SK-N-SH treated with all-trans-retinoic acid at 6 μM for 48 hours (cell line): Measurements from ENCODE around the gene CHSY3.

Experiments
- ATAC-seq: fragments of 200-7000 bp; cut with Tn5 transposase; 3 replicates; pipeline ENCODE4 v1.9.1; 2020; ENCODE audit warnings: mild to moderate bottlenecking, moderate library complexity
- ARNTL ChIP-seq: fragments of 450-650 bp; formaldehyde crosslinking; IDR thresholded peaks from 2 replicates; pipeline ENCODE4 v1.5.0; 2020; ENCODE audit warnings: low read depth, mild to moderate bottlenecking, moderate library complexity, borderline replicate concordance
- BACH2 ChIP-seq: fragments of 250-450 bp; sonication (Bioruptor Pico); IDR thresholded peaks from 2 replicates; pipeline ENCODE4 v1.9.0; 2021; ENCODE audit warnings: mild to moderate bottlenecking, borderline replicate concordance
- CSDC2 ChIP-seq: fragments of 250-450 bp; sonication (Bioruptor Pico); IDR thresholded peaks from 2 replicates; pipeline ENCODE4 v1.5.0; 2020; ENCODE audit warnings: mild to moderate bottlenecking, moderate library complexity
- ESRRG ChIP-seq: fragments of 250-450 bp; sonication (Bioruptor Pico); IDR thresholded peaks from 2 replicates; pipeline ENCODE4 v1.6.1; 2021; ENCODE audit warnings: mild to moderate bottlenecking
- GLIS3 ChIP-seq: fragments of 250-450 bp; sonication (Bioruptor Pico); IDR thresholded peaks from 2 replicates; pipeline ENCODE4 v1.5.0; 2020; ENCODE audit warnings: mild to moderate bottlenecking, moderate library complexity
- ISL1 ChIP-seq: fragments of 250-450 bp; sonication (Bioruptor Pico); IDR thresholded peaks from 2 replicates; pipeline ENCODE4 v2.1.2; 2022; ENCODE audit warnings: mild to moderate bottlenecking, moderate library complexity
- PPARA ChIP-seq: fragments of 250-450 bp; sonication (Bioruptor Pico); IDR thresholded peaks from 2 replicates; pipeline ENCODE4 v1.5.0; 2020; ENCODE audit warnings: mild to moderate bottlenecking, borderline replicate concordance
- RARB ChIP-seq: fragments of 250-450 bp; sonication (Bioruptor Pico); IDR thresholded peaks from 2 replicates; pipeline ENCODE4 v1.8.0; 2021; ENCODE audit warnings: mild to moderate bottlenecking, moderate library complexity
- TCF4 ChIP-seq: fragments of 250-450 bp; sonication (Bioruptor Pico); IDR thresholded peaks from 2 replicates; pipeline ENCODE4 v1.8.0; 2021; ENCODE audit warnings: mild to moderate bottlenecking, moderate library complexity, borderline replicate concordance
- ZC3H10 ChIP-seq: fragments of 250-450 bp; sonication (Bioruptor Pico); IDR thresholded peaks from 2 replicates; pipeline ENCODE4 v1.5.1; 2021; ENCODE audit warnings: mild to moderate bottlenecking, moderate library complexity
- ZFP3 ChIP-seq: fragments of 250-450 bp; sonication (Bioruptor Pico); IDR thresholded peaks from 2 replicates; pipeline ENCODE4 v1.5.0; 2020; ENCODE audit warnings: mild to moderate bottlenecking, moderate library complexity
- ZFP30 ChIP-seq: fragments of 450-650 bp; formaldehyde crosslinking; IDR thresholded peaks from 2 replicates; pipeline ENCODE4 v1.5.0; 2022; ENCODE audit warnings: mild to moderate bottlenecking, moderate library complexity
- ZNF565 ChIP-seq: fragments of 450-650 bp; formaldehyde crosslinking; conservative IDR thresholded peaks from 2 replicates; pipeline ENCODE4 v1.5.0; 2020; ENCODE audit warnings: low read depth, mild to moderate bottlenecking, moderate library complexity
- ZNF70 ChIP-seq: fragments of 450-650 bp; formaldehyde crosslinking; IDR thresholded peaks from 2 replicates; pipeline ENCODE4 v1.5.0; 2020; ENCODE audit warnings: mild to moderate bottlenecking, moderate library complexity
- ZNF8 ChIP-seq: fragments of 450-650 bp; formaldehyde crosslinking; IDR thresholded peaks from 2 replicates; pipeline ENCODE4 v1.5.0; 2020; ENCODE audit warnings: mild to moderate bottlenecking, moderate library complexity
- TF ChIP-seq, protein P1 (sequence below): fragments of 250-450 bp; sonication (Bioruptor Pico); IDR thresholded peaks from 2 replicates; pipeline ENCODE4 v1.5.1; 2020; ENCODE audit warnings: low read depth, mild to moderate bottlenecking, moderate library complexity
- TF ChIP-seq, protein P2 (sequence below): fragments of 250-450 bp; sonication (Bioruptor Pico); IDR thresholded peaks from 2 replicates; pipeline ENCODE4 v1.8.0; 2020; ENCODE audit warnings: mild to moderate bottlenecking, moderate library complexity, borderline replicate concordance
- TF ChIP-seq, protein P3 (sequence below): fragments of 250-450 bp; sonication (Bioruptor Pico); IDR thresholded peaks from 2 replicates; pipeline ENCODE4 v1.5.0; 2020; ENCODE audit warnings: mild to moderate bottlenecking, moderate library complexity
- TF ChIP-seq, protein P4 (sequence below): fragments of 250-450 bp; sonication (Bioruptor Pico); IDR thresholded peaks from 2 replicates; pipeline ENCODE4 v1.5.1; 2021; ENCODE audit warnings: mild to moderate bottlenecking, moderate library complexity
- TF ChIP-seq, protein P5 (sequence below): fragments of 250-450 bp; sonication (Bioruptor Pico); IDR thresholded peaks from 2 replicates; pipeline ENCODE4 v1.8.0; 2021; ENCODE audit warnings: low read depth, mild to moderate bottlenecking, moderate library complexity, borderline replicate concordance

CHSY3 gene

DNA sequence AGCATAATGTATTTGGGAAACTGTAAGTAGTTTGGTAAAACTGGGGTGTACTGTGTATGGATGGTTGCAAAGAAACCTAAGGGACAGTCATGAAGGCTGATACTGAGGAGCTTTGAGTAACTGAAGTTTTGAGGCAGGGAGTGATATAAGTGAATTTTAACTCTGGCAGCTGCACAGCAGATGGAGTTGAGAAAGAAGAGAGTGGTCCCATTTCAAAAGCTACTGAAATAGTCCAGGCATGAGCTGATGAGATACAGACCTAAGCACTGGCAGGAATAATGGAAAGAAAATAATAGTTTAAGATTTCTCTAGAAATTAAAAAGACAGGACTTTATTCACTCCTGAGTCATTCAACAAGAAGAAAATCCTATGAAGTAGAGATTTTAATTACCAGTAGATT is 232.0 kb downstream of the CHSY3 start:
- 0 out of 2 replicates have a peak, but pooled peaks have one; percentile 24 for TF ChIP-seq ISL1 (CRISPR knock-in tag)
- no peak for TF ChIP-seq ZFP3 (CRISPR knock-in tag)
- no peak for TF ChIP-seq ARNTL (CRISPR knock-in tag)
- ATAC-seq = no peak

DNA sequence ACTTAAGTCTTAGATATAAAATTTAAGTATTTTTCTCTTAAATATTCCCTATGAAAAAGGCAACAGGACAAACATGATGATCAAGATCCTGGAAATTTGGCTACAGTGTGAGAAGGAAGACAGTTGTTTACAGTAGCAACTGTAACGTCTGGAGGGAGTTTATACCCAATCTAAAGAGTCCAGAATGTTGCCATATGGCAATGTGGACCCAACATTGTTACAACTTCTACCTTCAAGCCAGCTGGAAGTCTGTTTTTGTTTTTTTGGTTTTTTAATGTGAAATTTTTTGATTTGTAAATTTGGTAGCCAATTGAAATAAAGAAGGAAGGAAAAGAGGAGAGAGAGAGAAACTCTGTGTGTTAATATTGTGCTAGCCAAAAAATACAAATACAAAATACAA is 233.4 kb downstream of the CHSY3 start:
- TF ChIP-seq ESRRG = no peak
- TF ChIP-seq PPARA = no peak
- TF ChIP-seq, protein P1, sequence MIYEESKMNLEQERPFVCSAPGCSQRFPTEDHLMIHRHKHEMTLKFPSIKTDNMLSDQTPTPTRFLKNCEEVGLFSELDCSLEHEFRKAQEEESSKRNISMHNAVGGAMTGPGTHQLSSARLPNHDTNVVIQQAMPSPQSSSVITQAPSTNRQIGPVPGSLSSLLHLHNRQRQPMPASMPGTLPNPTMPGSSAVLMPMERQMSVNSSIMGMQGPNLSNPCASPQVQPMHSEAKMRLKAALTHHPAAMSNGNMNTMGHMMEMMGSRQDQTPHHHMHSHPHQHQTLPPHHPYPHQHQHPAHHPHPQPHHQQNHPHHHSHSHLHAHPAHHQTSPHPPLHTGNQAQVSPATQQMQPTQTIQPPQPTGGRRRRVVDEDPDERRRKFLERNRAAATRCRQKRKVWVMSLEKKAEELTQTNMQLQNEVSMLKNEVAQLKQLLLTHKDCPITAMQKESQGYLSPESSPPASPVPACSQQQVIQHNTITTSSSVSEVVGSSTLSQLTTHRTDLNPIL (CRISPR knock-in tag) = no peak
- TF ChIP-seq, protein P2, sequence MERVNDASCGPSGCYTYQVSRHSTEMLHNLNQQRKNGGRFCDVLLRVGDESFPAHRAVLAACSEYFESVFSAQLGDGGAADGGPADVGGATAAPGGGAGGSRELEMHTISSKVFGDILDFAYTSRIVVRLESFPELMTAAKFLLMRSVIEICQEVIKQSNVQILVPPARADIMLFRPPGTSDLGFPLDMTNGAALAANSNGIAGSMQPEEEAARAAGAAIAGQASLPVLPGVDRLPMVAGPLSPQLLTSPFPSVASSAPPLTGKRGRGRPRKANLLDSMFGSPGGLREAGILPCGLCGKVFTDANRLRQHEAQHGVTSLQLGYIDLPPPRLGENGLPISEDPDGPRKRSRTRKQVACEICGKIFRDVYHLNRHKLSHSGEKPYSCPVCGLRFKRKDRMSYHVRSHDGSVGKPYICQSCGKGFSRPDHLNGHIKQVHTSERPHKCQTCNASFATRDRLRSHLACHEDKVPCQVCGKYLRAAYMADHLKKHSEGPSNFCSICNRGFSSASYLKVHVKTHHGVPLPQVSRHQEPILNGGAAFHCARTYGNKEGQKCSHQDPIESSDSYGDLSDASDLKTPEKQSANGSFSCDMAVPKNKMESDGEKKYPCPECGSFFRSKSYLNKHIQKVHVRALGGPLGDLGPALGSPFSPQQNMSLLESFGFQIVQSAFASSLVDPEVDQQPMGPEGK (CRISPR knock-in tag) = no peak
- no peak for TF ChIP-seq ZC3H10 (CRISPR knock-in tag)
- TF ChIP-seq ZNF70 (CRISPR knock-in tag) = no peak
- TF ChIP-seq ZFP3 (CRISPR knock-in tag) = no peak
- TF ChIP-seq, protein P3, sequence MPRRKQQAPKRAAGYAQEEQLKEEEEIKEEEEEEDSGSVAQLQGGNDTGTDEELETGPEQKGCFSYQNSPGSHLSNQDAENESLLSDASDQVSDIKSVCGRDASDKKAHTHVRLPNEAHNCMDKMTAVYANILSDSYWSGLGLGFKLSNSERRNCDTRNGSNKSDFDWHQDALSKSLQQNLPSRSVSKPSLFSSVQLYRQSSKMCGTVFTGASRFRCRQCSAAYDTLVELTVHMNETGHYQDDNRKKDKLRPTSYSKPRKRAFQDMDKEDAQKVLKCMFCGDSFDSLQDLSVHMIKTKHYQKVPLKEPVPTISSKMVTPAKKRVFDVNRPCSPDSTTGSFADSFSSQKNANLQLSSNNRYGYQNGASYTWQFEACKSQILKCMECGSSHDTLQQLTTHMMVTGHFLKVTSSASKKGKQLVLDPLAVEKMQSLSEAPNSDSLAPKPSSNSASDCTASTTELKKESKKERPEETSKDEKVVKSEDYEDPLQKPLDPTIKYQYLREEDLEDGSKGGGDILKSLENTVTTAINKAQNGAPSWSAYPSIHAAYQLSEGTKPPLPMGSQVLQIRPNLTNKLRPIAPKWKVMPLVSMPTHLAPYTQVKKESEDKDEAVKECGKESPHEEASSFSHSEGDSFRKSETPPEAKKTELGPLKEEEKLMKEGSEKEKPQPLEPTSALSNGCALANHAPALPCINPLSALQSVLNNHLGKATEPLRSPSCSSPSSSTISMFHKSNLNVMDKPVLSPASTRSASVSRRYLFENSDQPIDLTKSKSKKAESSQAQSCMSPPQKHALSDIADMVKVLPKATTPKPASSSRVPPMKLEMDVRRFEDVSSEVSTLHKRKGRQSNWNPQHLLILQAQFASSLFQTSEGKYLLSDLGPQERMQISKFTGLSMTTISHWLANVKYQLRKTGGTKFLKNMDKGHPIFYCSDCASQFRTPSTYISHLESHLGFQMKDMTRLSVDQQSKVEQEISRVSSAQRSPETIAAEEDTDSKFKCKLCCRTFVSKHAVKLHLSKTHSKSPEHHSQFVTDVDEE (CRISPR knock-in tag) = no peak
- TF ChIP-seq ZNF8 (CRISPR knock-in tag) = no peak
- no peak for TF ChIP-seq ZNF565 (CRISPR knock-in tag)
- TF ChIP-seq ZFP30 (CRISPR knock-in tag) = no peak
- no peak for TF ChIP-seq BACH2 (CRISPR knock-in tag)
- TF ChIP-seq, protein P4, sequence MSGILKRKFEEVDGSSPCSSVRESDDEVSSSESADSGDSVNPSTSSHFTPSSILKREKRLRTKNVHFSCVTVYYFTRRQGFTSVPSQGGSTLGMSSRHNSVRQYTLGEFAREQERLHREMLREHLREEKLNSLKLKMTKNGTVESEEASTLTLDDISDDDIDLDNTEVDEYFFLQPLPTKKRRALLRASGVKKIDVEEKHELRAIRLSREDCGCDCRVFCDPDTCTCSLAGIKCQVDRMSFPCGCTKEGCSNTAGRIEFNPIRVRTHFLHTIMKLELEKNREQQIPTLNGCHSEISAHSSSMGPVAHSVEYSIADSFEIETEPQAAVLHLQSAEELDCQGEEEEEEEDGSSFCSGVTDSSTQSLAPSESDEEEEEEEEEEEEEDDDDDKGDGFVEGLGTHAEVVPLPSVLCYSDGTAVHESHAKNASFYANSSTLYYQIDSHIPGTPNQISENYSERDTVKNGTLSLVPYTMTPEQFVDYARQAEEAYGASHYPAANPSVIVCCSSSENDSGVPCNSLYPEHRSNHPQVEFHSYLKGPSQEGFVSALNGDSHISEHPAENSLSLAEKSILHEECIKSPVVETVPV (CRISPR knock-in tag) = no peak
- no peak for TF ChIP-seq RARB
- TF ChIP-seq GLIS3 (CRISPR knock-in tag) = no peak
- TF ChIP-seq ISL1 (CRISPR knock-in tag) = no peak
- TF ChIP-seq CSDC2 (CRISPR knock-in tag) = no peak
- ATAC-seq = no peak

DNA sequence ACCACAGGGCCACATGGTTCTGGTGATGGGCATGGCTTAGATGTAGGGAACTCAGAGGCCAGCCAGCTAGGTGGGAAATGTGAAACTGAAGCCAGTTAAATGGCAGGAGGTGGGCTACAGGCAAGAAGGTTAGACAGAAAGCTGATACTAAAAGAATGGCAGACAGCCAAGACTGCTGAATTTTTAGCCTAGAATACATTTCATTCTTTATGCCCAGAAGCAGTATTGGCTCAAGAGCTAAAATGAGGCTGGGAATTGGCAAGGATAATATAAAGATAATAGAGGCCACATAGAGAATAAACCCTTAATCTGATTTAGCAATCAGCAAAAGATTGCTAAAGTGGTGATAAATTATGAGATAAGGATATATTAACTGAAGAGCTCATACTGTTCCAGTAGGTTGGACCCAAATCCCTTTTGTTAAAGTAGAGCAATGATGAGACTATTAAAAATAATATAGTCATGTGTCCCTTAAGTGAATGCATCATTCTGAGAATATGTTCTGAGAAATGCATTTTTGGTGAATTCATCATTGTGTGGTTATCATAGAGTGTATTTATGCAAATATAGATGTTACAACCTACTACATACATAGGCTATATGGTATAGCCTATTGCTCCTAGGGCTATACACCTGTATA is 234.3 kb downstream of the CHSY3 start:
- no peak for ATAC-seq
- TF ChIP-seq, protein P5, sequence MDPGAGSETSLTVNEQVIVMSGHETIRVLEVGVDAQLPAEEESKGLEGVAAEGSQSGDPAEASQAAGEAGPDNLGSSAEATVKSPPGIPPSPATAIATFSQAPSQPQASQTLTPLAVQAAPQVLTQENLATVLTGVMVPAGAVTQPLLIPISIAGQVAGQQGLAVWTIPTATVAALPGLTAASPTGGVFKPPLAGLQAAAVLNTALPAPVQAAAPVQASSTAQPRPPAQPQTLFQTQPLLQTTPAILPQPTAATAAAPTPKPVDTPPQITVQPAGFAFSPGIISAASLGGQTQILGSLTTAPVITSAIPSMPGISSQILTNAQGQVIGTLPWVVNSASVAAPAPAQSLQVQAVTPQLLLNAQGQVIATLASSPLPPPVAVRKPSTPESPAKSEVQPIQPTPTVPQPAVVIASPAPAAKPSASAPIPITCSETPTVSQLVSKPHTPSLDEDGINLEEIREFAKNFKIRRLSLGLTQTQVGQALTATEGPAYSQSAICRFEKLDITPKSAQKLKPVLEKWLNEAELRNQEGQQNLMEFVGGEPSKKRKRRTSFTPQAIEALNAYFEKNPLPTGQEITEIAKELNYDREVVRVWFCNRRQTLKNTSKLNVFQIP (CRISPR knock-in tag) = no peak
- peak; percentile 93 for TF ChIP-seq ISL1 (CRISPR knock-in tag)
- no peak for TF ChIP-seq ESRRG
- TF ChIP-seq, protein P2 (CRISPR knock-in tag) = peak; percentile 58; the same call in 1 of the 2 replicates
- TF ChIP-seq, protein P4 (CRISPR knock-in tag) = no peak
- no peak for TF ChIP-seq TCF4 (CRISPR knock-in tag)
- no peak for TF ChIP-seq GLIS3 (CRISPR knock-in tag)
